Activated effector memory CD4-positive, alpha-beta T cell treated with Interleukin-2 at 50 U/mL for 16 hours (primary cell): ENCODE measurements around the gene RNF19B.
"Not testable (repeated sequence)": the region's sequence is repeated elsewhere in the genome, so short reads cannot be mapped to it uniquely, and the experiment has no call there.

ENCODE experiments used
- DNase-seq: peaks from one replicate; pipeline ENCODE4 v3.0.0-alpha.2; 2020

RNF19B gene

GRCh38 chr1:32991819-32992488 is 27.3 kb upstream of the RNF19B start:
- no peak for DNase-seq

GRCh38 chr1:32991386-32991785 is 26.8 kb upstream of the RNF19B start:
- DNase-seq: no peak

- DNase-seq: no peak
Measured at GRCh38 chr1:32990887-32991286, 26.3 kb upstream of the RNF19B start.

GRCh38 chr1:32989160-32990050 is 24.8 kb upstream of the RNF19B start:
- DNase-seq: no peak

GRCh38 chr1:32988665-32989064 is 24.1 kb upstream of the RNF19B start:
- DNase-seq: no peak

GRCh38 chr1:32985226-32985625 is 20.6 kb upstream of the RNF19B start:
- DNase-seq: no peak

- peak; percentile 21 for DNase-seq
Measured at GRCh38 chr1:32984455-32985171, 20.0 kb upstream of the RNF19B start.

DNA sequence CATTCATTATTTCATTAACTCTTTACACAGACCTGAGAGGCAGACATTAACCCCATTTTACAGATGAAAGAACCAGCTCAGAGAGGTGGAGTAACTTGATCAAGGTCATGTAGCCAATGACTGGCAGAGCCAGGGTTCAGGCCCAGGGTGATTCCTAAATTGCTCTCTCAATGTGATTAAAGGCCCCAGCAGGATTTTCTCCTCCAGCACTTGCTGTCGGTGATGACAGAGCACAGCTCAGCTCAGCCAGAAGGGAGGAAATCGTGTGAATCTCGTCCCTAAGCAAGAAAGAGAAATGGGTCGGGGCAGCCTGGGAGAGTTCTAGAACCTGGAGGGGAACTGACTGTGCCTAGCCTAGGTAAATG is 19.5 kb upstream of the RNF19B start:
- DNase-seq: no peak

- no peak for DNase-seq
Measured at GRCh38 chr1:32983020-32983419, 18.4 kb upstream of the RNF19B start.

DNA sequence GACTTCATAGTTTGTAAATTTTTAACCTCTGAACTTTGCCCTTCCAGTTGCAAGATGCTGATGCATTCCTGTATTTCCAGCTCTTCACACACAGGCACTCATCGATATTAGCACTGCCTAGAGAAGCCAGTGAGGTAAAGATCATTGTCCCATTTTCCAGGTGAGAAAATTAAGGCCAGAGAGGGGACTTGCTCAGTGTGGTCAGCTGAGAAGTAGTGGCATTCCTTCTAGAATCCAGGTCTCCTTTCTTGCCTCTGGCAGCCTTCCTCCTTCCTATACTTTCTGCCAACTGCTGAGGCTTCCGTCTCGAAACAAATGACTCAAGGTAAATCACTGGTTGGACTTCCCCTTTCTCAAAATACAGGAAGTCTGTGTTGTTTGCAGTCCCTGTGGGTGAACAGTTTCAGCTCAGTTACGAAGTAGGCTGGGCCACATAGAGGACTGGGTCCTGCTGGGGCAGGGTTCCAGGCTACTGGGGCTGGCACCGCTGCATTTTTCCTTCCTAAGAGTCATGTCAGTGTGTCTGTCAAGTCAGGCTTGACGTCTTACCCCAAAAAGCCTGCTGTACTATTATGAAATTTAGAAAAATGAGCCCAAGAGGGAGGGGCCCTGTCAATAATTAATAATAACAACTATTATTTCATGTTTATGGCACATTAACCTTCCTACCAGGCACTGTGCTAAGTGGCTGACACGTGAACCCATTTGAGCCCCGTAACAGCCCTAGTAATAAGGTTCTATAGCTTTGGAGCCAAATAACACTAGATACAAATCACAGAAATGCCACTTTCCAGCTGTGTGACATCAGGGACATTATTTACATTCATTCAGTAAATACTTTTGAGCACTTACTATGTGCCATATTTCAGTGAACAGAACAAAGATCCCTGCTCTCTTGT is 16.6 kb upstream of the RNF19B start:
- peak; percentile 50 for DNase-seq

DNA sequence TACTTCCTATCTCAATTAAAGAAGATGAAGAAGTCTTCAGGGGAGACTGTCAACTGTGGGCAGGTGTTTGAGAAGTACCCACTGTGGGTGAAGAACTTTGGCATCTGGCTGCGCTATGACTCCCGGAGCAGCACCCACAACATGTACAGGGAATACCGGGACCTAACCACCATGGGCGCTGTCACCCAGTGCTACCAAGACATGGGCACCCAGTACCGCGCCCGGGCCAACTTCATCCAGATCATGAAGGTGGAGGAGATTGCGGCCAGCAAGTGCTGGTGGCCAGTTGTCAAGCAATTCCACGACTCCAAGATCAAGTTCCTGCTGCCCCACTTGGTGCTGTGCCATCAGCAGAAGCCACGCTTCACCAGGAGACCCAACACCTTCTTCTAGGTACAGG is 15.5 kb upstream of the RNF19B start:
- DNase-seq: no peak

DNA sequence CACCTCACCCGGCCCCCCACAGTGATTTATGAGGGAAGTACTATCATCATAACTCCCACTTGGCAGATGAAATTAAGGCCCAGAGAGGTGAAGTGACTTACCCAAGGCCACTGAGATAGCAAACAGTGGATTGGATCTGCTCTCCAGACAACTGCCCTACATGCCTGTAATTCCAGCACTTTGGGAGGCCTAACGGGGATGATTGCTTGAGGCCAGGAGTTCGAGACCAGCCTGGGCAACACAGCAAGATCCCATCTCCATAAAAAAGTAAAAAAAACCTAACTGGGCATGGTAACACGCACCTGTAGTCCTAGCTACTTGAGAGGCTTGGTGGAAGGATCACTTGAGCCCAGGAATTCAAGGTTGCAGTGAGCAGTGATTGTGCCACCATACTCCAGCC is 14.2 kb upstream of the RNF19B start:
- DNase-seq: no peak

DNA sequence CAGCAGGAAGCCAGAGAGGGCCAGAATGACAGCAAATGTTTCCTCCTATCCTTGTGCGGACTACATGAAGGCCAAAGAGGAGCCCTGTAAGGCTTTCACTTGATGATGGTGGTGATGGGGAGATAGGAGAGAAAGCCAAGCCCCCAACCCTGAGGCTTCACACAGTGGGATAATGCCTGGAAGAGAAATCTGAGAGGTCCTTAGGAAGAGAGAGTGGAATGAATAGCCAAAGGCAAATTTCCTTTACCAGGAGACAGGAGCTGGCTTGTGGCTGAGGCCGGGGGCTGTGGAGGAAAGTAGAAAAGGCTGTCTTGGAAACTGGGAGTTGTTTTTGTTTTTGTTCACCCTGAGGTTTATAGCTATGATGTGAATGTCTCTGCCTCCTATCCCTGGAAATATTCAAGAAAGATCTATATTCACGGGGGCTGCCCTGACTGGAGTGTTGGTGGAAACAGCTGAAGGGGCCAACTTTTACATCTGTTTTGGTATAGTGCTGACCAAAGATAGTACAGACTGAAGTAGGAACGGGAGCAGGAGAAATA is 13.0 kb upstream of the RNF19B start:
- DNase-seq: no peak

- not testable (repeated sequence) for DNase-seq
Measured at GRCh38 chr1:32975055-32975454, 10.4 kb upstream of the RNF19B start.

GRCh38 chr1:32973458-32973857 is 8.8 kb upstream of the RNF19B start:
- not testable (repeated sequence) for DNase-seq

DNA sequence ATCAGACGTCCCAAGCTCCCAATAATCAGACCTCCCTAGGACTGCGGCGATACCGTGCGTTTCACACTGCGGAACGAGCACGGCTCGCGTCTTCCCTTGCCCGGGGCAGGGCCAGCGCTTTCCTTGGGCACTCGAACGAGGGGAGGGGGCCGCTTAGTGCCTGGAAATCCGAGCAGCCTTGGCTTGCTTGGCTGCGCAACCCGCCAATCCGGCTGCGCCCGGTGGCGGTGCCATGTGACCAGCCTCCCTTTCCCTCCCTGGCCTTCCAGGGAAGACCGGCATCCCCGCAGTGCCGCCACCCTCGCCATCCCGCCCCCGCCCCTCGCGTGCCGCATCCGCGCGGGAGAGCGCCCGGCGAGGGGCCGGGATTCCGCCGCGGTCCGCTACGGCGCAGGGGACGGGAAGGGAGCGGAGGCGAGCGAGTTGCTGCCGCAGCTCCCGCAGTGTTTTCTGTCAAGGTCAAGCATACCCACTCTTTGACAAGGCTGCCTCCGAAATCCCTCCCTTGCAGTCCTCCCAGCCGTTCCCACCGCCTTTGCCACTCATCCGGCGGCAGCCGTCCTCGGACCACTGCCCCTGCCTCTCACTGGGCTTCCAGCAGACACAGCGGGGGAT is 8.3 kb upstream of the RNF19B start:
- no peak for DNase-seq

DNA sequence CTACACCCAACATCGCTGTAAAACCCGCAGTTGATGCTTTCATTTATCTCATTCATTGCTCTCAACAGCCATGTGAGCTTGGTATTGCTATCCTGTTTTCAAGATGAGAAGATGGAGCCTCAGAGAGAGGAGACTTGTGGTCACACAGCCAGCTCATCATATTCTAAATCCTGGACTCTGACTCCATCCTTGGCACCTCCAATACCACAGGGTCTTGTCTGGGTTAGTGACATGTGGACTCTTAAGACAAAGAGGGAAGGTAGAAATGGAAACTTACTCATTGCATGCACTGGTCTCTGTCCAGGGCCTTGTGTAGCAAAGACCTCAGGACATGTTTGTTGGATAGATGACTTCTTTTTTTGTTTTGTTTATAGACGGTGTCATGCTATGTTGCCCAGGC is 7.0 kb upstream of the RNF19B start:
- DNase-seq: no peak

- DNase-seq: no peak
Measured at GRCh38 chr1:32971156-32971555, 6.5 kb upstream of the RNF19B start.

GRCh38 chr1:32969566-32969965 is 5.0 kb upstream of the RNF19B start:
- DNase-seq: no peak

DNA sequence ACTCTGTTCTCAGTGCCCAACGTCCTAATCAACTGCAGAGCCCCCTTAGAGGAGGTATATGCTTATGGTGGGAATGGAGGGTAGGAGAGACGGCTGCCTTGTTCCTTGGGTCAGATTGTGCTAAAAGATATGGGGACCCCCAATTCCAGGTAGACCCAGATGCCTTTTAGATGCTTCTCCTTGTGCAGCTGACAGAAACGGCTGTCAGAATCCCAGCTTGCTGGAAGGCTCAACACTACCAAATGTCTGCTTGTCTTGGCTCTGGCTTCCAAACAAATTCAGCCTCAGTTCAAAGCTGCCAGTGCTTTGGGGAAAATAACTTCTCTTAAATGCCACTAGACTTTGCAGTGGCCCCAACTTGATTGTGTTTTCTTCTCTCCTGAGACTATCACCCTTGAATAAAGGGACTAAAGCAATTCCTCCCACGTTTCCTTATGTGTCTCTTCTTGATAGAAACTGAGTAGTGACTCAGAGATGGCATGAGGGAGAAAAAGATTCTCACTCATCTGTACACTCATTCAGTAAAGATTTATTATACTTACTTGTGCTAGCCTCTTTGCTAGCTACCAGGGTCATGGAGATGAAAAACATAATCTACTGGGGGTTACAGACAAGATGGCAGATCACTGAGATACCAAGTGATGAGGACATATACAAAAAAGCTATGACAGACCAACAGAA is 3.4 kb upstream of the RNF19B start:
- DNase-seq: no peak

DNA sequence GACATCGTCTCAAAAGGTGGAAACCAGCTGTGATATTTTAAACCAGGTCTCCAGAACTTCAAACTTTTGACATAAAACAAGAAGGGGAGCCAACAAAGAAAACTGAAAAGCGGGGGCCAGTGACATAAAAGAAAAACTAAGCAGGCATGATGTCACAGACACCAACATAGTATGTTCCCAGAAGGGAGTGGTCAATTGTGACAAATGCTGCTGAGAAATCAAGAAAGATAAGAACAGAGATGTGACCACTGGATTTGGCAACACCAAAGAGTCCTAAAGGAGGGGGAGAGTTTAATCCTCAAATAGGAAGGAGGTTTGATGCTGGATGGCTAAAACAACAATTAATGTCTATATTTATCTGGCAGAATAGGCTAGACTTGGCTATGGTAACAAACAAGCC is 2.3 kb upstream of the RNF19B start:
- no peak for DNase-seq
